HepG2 (cell line): ENCODE data around the gene C5orf24.

Experiments
- MIER2 ChIP-seq: IDR thresholded peaks from 2 replicates; pipeline ENCODE4 v1.6.1; 2016; ENCODE audit warnings: missing biosample characterization, missing genetic modification reagents
- MYC ChIP-seq: sonication (generic); formaldehyde crosslinking; IDR thresholded peaks from 2 replicates; pipeline ENCODE4 v1.9.0; 2021; ENCODE audit warnings: missing genetic modification reagents, borderline replicate concordance
- NFYB ChIP-seq: sonication (generic); formaldehyde crosslinking; IDR thresholded peaks from 2 replicates; pipeline ENCODE4 v1.4.0; 2020; ENCODE audit warnings: missing genetic modification reagents
- PAWR ChIP-seq: sonication (generic); formaldehyde crosslinking; IDR thresholded peaks from 2 replicates; pipeline ENCODE4 v1.4.0; 2020; ENCODE audit warnings: missing genetic modification reagents, mild to moderate bottlenecking, borderline replicate concordance
- POLR2AphosphoS5 ChIP-seq: IDR thresholded peaks from 2 replicates; pipeline ENCODE4 v1.6.1; 2012; ENCODE audit warnings: low read depth, low read length
- TP53 ChIP-seq: sonication (generic); formaldehyde crosslinking; conservative IDR thresholded peaks from 2 replicates; pipeline ENCODE4 v1.4.0; 2020; ENCODE audit warnings: missing genetic modification reagents
- ZFP37 ChIP-seq: sonication (generic); formaldehyde crosslinking; IDR thresholded peaks from 2 replicates; pipeline ENCODE4 v1.4.0; 2020; ENCODE audit warnings: missing genetic modification reagents, borderline replicate concordance
- ZNF350 ChIP-seq: sonication (generic); formaldehyde crosslinking; IDR thresholded peaks from 2 replicates; pipeline ENCODE4 v1.4.0; 2020; ENCODE audit warnings: mild to moderate bottlenecking, low read depth, missing genetic modification reagents, borderline replicate concordance
- ZSCAN31 ChIP-seq: sonication (generic); formaldehyde crosslinking; IDR thresholded peaks from 2 replicates; pipeline ENCODE4 v1.5.0; 2020; ENCODE audit warnings: low read depth, mild to moderate bottlenecking, missing genetic modification reagents
- TF ChIP-seq, protein P1 (sequence below): sonication (generic); formaldehyde crosslinking; IDR thresholded peaks from 2 replicates; pipeline ENCODE4 v1.4.0; 2020; ENCODE audit warnings: missing genetic modification reagents
- TF ChIP-seq, protein P2 (sequence below): sonication (generic); formaldehyde crosslinking; IDR thresholded peaks from 2 replicates; pipeline ENCODE4 v1.5.0; 2020; ENCODE audit warnings: mild to moderate bottlenecking, missing genetic modification reagents, moderate library complexity
- TF ChIP-seq, protein P3 (sequence below): sonication (generic); formaldehyde crosslinking; IDR thresholded peaks from 2 replicates; pipeline ENCODE4 v1.5.1; 2020; ENCODE audit warnings: mild to moderate bottlenecking, missing genetic modification reagents, moderate library complexity
- TF ChIP-seq, protein P4 (sequence below): IDR thresholded peaks from 2 replicates; pipeline ENCODE4 v1.6.1; 2016; ENCODE audit warnings: low read depth, control low read depth
- TF ChIP-seq, protein P5 (sequence below): sonication (generic); formaldehyde crosslinking; conservative IDR thresholded peaks from 2 replicates; pipeline ENCODE4 v1.4.0; 2020; ENCODE audit warnings: missing genetic modification reagents

DNA sequence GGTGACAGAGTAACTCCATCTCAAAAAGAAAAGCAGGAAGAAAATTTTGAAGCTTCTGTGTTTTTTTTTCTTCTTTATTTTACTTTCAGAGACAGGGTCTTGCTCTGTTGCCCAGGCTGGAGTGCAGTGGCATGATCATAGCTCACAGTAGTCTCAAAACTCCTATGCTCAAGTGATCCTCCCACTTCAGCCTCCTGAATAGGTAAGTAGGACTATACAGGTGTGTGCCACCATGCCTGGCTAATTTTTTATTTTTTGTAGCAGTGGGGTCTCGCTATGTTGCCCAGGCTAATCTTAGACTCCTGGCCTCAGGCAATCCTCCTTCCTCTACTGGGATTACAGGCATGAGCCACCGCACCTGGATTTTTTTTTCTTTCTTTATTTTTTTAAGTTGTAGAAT is 10.1 kb upstream of the C5orf24 start:
- TF ChIP-seq PAWR (CRISPR knock-in tag) (no peak), ZSCAN31 (CRISPR knock-in tag) (no peak), MYC (CRISPR knock-in tag) (no peak), NFYB (no peak), ZFP37 (CRISPR knock-in tag) (no peak), ZNF350 (CRISPR knock-in tag) (no peak), POLR2AphosphoS5 (no peak), TP53 (no peak), MIER2 (CRISPR knock-in tag) (no peak)
- TF ChIP-seq, protein P1, sequence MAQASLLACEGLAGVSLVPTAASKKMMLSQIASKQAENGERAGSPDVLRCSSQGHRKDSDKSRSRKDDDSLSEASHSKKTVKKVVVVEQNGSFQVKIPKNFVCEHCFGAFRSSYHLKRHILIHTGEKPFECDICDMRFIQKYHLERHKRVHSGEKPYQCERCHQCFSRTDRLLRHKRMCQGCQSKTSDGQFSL = no peak
- TF ChIP-seq, protein P2, sequence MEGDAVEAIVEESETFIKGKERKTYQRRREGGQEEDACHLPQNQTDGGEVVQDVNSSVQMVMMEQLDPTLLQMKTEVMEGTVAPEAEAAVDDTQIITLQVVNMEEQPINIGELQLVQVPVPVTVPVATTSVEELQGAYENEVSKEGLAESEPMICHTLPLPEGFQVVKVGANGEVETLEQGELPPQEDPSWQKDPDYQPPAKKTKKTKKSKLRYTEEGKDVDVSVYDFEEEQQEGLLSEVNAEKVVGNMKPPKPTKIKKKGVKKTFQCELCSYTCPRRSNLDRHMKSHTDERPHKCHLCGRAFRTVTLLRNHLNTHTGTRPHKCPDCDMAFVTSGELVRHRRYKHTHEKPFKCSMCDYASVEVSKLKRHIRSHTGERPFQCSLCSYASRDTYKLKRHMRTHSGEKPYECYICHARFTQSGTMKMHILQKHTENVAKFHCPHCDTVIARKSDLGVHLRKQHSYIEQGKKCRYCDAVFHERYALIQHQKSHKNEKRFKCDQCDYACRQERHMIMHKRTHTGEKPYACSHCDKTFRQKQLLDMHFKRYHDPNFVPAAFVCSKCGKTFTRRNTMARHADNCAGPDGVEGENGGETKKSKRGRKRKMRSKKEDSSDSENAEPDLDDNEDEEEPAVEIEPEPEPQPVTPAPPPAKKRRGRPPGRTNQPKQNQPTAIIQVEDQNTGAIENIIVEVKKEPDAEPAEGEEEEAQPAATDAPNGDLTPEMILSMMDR = no peak
- TF ChIP-seq, protein P3, sequence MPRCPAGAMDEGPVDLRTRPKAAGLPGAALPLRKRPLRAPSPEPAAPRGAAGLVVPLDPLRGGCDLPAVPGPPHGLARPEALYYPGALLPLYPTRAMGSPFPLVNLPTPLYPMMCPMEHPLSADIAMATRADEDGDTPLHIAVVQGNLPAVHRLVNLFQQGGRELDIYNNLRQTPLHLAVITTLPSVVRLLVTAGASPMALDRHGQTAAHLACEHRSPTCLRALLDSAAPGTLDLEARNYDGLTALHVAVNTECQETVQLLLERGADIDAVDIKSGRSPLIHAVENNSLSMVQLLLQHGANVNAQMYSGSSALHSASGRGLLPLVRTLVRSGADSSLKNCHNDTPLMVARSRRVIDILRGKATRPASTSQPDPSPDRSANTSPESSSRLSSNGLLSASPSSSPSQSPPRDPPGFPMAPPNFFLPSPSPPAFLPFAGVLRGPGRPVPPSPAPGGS (CRISPR knock-in tag) = no peak
- TF ChIP-seq, protein P4, sequence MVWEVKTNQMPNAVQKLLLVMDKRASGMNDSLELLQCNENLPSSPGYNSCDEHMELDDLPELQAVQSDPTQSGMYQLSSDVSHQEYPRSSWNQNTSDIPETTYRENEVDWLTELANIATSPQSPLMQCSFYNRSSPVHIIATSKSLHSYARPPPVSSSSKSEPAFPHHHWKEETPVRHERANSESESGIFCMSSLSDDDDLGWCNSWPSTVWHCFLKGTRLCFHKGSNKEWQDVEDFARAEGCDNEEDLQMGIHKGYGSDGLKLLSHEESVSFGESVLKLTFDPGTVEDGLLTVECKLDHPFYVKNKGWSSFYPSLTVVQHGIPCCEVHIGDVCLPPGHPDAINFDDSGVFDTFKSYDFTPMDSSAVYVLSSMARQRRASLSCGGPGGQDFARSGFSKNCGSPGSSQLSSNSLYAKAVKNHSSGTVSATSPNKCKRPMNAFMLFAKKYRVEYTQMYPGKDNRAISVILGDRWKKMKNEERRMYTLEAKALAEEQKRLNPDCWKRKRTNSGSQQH (CRISPR knock-in tag) = no peak
- TF ChIP-seq, protein P5, sequence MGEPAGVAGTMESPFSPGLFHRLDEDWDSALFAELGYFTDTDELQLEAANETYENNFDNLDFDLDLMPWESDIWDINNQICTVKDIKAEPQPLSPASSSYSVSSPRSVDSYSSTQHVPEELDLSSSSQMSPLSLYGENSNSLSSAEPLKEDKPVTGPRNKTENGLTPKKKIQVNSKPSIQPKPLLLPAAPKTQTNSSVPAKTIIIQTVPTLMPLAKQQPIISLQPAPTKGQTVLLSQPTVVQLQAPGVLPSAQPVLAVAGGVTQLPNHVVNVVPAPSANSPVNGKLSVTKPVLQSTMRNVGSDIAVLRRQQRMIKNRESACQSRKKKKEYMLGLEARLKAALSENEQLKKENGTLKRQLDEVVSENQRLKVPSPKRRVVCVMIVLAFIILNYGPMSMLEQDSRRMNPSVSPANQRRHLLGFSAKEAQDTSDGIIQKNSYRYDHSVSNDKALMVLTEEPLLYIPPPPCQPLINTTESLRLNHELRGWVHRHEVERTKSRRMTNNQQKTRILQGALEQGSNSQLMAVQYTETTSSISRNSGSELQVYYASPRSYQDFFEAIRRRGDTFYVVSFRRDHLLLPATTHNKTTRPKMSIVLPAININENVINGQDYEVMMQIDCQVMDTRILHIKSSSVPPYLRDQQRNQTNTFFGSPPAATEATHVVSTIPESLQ = no peak
